Fibroblast of the conjunctiva (primary cell): ENCODE measurements around the gene ARID2.

Experiments used
- DNase-seq: peaks from one replicate; pipeline ENCODE4 v3.0.0-alpha.2; 2010; ENCODE audit warnings: low read depth

ARID2 gene

GRCh38 chr12:45725631-45726602 is 3.6 kb upstream of the ARID2 start:
- DNase-seq = no peak

DNA sequence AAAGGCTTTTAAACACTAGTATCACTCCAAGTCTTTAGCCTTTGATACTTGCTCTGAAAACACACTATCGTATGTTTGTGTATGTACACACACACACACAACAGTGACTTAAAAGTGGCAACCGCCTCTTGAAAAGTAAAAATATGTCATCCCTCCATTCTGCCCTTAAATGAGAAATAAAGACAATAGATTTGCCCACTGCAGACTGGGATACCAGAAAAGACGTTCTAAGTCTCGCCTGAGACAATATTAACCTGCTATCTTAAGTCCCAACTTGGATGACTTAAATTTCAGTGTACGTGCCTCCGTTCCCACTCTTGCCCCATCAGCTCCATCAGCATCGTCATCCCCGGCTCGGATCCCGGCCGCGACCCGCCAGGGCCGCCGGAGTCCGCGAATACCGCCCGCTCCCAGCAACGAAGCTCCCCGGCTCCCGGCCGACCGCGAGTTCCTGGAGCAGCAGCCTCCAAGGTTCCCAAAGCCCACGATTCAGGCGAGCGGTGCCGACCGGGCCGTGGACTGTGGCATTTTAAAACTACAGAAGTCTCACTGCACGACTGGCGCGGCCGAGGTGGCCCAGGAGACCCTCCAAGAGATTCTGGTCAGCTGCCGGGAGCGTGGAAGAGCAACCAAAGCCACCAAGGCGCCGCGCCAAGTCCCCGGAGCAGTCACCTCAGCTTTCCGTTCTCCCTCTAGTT is 2.8 kb upstream of the ARID2 start:
- no peak for DNase-seq

DNA sequence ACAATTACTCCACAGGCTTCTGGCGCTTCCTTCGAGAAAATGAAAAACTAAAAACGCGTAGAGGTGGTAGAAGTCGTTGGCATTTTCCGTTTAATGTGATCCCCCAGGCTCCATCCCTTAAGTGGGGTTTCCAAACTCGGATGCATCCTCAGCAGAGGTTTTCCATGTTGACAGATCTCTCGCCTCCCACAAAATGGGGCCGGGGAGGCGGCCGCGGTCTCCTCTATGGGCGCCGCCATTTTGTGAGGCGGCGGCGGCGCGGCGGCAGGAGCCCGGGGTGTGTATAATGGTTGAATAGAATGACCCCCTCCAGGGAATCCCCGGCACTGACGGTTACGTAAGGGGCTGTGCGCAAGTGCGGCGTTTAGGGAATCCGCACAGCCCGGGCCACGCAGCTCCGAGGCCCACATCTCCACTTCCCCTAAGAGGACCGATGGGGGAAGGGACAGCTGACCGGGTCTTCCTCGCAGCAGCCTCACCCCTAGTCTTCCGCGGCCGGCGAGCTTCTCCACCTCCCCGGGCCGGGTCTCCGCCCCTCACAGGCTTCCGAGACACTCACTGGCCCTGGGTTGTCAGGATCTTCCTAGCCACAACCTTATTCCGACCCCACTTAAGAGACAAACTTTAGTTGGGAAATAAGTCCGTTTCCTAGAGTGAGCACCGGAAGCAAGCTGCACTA is 2.1 kb upstream of the ARID2 start:
- peak; percentile 97 for DNase-seq

GRCh38 chr12:45727980-45728629 is 1.4 kb upstream of the ARID2 start:
- no peak for DNase-seq

DNA sequence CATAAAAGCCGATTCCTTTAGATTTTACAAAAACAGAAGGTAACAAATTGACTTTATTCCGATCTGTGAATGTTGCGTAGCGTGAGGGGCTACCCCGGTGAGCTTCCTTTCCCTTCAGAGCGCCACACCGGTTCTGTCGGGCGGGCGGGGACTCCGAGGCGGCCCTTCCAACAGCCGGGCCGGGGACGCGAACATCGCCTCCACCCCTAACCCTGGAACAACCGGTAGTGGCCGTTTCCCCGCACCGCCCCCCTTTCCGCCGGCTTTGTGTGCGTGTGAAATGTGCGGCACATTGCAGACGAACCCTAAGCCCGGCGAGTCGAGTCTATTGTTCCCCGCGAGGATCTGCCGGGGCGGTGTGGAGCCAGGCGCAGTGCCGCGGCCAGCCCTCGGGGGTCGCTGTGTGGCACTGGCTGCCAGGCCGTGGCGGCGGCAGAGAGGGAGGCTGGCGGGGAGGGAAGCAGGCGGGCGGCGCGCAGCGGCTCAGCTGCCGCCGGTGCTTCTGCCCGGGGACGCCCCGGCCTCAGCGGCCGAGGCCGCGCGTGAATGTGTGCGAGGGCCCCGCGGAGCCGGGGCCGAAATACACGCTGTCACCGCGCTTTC is 775 bp upstream of the ARID2 start:
- peak; percentile 95 for DNase-seq

DNA sequence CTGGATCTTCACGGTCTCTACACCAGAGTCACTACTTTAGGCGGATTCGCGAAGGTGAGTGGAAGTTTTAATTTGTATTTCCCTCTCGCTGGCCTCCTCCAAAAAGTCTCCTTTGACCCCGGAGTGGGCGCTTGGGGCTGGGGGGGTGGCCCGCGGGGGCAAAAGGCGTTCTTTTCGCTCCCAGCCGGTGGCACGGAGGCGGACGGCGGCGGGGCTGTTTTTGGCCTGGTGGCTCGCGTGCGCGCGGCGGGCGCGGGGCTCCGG is 510 bp downstream of the ARID2 start:
- DNase-seq = no peak

DNA sequence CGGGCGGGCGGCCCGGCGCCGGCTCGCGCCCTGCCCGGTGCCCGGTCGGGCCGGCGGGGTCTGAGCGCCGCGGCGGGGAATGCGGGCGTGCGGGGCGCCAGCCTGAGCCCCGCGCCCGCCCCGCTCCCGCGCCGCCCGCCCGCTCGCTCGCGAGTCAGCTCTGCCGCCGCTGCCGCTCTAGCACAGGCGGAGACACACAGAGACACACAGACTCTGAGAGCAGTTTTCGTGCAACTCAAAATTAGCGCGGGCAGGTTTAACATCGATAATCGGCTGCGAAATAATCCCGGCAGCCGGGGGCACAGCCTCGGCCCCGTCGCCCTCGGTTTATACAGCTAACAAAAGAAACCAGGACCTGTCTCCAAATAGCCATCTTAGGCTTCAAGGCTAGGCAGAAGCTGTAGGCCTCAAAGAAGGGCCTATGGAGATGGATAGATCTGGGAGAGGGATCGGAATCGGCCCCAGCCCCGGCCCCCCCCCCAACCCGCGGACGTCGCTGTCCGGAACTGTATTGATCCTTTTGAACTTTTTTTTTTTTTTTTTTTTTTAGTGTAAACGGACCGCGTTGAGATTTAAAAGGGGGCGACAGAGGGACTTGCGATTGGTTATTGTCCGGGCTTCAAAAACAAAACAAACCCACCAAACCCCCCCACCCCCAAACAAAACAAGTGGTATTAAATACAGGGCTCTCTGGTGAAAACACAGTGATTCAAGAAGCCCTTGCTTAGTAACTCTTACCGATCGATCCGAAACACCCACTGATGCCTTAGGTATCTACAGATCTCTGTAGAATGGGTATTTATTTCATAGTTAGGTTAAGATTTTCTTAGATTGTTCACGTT is 1.1 kb downstream of the ARID2 start:
- no peak for DNase-seq

- DNase-seq = no peak
Observed at GRCh38 chr12:45731190-45731775, 1.8 kb downstream of the ARID2 start.

- DNase-seq = no peak
Observed at GRCh38 chr12:45732250-45732649, 2.7 kb downstream of the ARID2 start.

DNA sequence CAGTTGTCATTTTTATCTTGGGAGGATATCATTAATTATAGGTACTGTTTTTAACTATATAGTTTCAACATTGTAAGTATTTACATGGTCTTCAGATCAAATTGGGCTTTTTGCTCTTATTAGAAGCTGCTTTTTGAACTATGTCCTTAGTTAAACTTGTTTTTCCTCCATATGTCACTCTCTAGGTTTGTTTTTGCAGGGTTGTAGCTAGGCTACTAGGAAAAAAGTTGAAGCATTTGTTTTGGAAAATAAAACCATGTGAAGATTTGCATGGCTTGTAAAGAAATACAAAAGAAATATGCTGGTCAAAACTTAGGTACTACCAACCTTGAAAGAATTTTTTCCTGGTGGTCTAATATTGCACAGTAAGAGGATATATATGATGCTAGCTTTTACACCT is 3.4 kb downstream of the ARID2 start:
- DNase-seq = no peak

DNA sequence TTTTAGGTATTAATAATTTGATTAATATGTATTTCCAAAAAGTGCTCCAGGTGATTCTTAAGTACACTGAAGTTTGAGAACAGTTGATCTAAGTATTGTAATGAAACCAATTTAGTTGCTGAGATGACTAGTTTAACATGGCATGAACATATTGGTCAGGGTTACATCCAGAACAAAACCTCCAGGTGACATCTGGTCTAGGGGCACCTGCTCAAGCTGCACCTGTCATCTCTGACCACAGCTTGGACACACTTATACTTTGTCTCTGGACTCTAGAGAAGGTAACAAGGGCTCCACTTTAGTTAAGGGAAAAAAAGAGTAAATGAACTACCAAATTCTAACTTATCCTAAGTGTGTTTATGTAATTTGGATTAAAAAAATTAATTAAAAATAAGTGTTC is 8.1 kb downstream of the ARID2 start:
- no peak for DNase-seq

GRCh38 chr12:45742590-45742989 is 13.1 kb downstream of the ARID2 start:
- no peak for DNase-seq

GRCh38 chr12:45743247-45743646 is 13.7 kb downstream of the ARID2 start:
- DNase-seq = no peak

DNA sequence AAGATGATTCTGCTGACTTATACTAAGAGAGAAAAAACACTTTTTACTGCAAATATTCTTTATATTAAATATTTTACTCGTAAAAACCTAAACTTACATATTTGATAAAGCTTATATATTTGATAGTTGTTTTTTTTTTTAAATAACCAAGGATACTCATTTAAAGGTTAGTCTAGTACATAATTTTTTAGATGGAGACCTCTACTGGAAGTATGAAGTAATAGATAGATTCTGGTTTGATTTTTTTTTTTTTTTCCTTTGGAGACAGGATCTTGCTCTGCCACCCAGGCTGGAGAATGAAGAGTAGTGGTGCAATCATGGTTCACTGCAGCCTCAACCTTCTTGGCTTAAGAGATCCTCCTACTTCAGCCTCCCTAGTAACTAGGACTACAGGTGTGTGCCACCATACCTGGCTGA is 16.4 kb downstream of the ARID2 start:
- DNase-seq = no peak

DNA sequence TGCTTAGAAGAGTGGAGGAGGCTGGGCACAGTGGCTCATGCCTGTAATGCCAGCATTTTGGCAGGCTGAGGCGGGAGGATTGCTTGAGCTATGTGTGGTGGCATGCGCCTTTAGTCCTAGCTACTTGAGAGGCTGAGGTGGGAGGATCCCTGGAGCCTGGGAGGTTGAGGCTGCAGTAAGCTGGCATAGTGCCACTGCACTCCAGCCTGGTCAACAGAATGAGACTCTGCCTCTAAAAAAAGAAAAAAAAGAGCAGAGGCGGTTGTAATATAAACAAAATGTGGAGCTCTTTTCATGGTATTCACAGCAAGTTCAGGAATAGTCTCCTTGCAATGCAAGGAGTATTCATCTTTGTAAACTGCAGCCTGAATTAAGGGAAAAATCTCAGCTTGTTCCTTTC is 27.2 kb downstream of the ARID2 start:
- DNase-seq = no peak

DNA sequence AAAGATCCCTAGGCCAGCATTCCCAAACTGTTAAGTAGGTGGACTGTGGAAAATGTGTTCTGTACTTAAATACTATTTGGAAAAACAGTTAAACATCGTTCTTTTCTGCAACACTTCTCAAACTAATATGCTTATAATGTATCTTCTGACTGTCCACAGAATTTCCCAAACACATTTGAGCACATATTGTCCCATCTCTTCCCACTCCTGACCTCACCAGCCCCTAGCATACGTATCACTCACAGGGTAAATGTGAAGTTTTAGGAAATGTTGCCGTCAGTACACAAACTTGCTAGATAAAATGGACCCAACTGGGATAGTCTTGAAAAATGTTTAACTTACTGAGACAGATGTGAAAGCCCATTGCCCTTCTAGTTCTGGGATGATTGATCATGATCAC is 27.7 kb downstream of the ARID2 start:
- DNase-seq = no peak

GRCh38 chr12:45760333-45760732 is 30.8 kb downstream of the ARID2 start:
- DNase-seq = no peak

GRCh38 chr12:45762185-45763110 is 32.9 kb downstream of the ARID2 start:
- DNase-seq = peak; percentile 50

- no peak for DNase-seq
Observed at GRCh38 chr12:45763381-45763780, 33.9 kb downstream of the ARID2 start.

DNA sequence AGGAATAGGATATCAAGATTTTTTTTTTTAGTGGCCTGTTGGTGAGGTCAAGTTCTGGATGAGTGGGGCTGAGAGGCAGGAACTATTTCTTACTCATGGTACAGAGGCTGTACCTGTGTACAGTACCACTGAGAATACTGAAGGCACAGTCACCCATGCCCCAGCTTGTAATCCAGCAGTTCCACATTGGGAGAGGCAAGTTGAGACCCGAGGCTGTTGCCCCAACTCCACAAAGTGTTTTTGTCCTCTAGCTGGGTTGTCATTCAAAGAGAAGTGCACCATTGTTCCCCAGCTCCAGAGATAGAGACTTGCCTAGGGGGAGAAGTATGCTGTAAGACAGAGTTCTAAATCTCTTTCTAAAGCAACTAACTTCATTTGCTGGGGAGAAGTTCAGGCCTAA is 38.7 kb downstream of the ARID2 start:
- DNase-seq = no peak
